Mesenchymal stem cell (in vitro differentiated cells and primary cell): ENCODE measurements around the gene F13A1.

ENCODE experiments used
- DNase-seq: peaks from one replicate; pipeline ENCODE4 v3.0.0-alpha.2; 2013
- H2AFZ ChIP-seq: one replicate; pipeline ENCODE4 v1.6.1; 2013; ENCODE audit warnings: low read depth, mild to moderate bottlenecking, control low read depth, inconsistent platforms, low read length, moderate library complexity
- H2AK5ac ChIP-seq: 2 replicates; pipeline ENCODE4 v1.6.1; 2013; ENCODE audit warnings: low read length, moderate library complexity, mild to moderate bottlenecking, inconsistent platforms; ENCODE audit not compliant: severe bottlenecking
- H2BK120ac ChIP-seq: one replicate; pipeline ENCODE4 v1.6.1; 2013; ENCODE audit warnings: low read depth, mild to moderate bottlenecking, inconsistent platforms, low read length, moderate library complexity
- H2BK12ac ChIP-seq, 2 experiments: one replicate each; pipeline ENCODE4 v1.6.1; 2013; ENCODE audit warnings: inconsistent platforms in 2 of 2, low read length in 2 of 2, mild to moderate bottlenecking in 2 of 2, moderate library complexity in 2 of 2, control low read depth in 1 of 2
- H2BK15ac ChIP-seq: one replicate; pipeline ENCODE4 v1.6.1; 2013; ENCODE audit warnings: mild to moderate bottlenecking, low read depth, inconsistent platforms; ENCODE audit not compliant: poor library complexity, severe bottlenecking
- H2BK5ac ChIP-seq: 2 replicates; pipeline ENCODE4 v1.6.1; 2013; ENCODE audit warnings: low read depth, mild to moderate bottlenecking, low read length, control low read depth, inconsistent platforms; ENCODE audit not compliant: poor library complexity, severe bottlenecking
- H3K14ac ChIP-seq, 2 experiments: one replicate each; pipeline ENCODE4 v1.6.1; 2013; ENCODE audit warnings: inconsistent platforms in 2 of 2, low read length in 2 of 2, control low read depth in 1 of 2, mild to moderate bottlenecking in 1 of 2, moderate library complexity in 1 of 2
- H3K18ac ChIP-seq, 2 experiments: one replicate each; pipeline ENCODE4 v1.6.1; 2013; ENCODE audit warnings: inconsistent platforms in 2 of 2, low read length in 2 of 2, control low read depth in 1 of 2, low read depth in 1 of 2, mild to moderate bottlenecking in 1 of 2
- H3K23ac ChIP-seq, 2 experiments: one replicate each; pipeline ENCODE4 v1.6.1; 2013; ENCODE audit warnings: inconsistent platforms in 2 of 2, low read length in 2 of 2, mild to moderate bottlenecking in 2 of 2, moderate library complexity in 2 of 2, control low read depth in 1 of 2
- H3K27ac ChIP-seq: 2 replicates; pipeline ENCODE4 v1.5.1; 2013; ENCODE audit warnings: mild to moderate bottlenecking, moderate library complexity, low read length, control low read depth, inconsistent platforms; ENCODE audit not compliant: poor library complexity, severe bottlenecking
- H3K27me3 ChIP-seq, 2 experiments: 2 replicates each; pipeline versions ENCODE4 v1.6.1 to v1.7.0; 2013; ENCODE audit warnings: low read length in 2 of 2, mild to moderate bottlenecking in 2 of 2, moderate library complexity in 2 of 2, control low read depth in 1 of 2, inconsistent platforms in 1 of 2; ENCODE audit not compliant: control insufficient read depth in 1 of 2, insufficient read depth in 1 of 2
- H3K36me3 ChIP-seq, 2 experiments: 2 replicates each; pipeline versions ENCODE4 v1.6.1 to v1.7.0; 2013; ENCODE audit warnings: low read length in 2 of 2, control low read depth in 1 of 2, inconsistent platforms in 1 of 2, low read depth in 1 of 2, mild to moderate bottlenecking in 1 of 2; ENCODE audit not compliant: insufficient read depth in 2 of 2, control insufficient read depth in 1 of 2
- H3K4ac ChIP-seq, 2 experiments: one replicate each; pipeline ENCODE4 v1.6.1; 2013; ENCODE audit warnings: inconsistent platforms in 2 of 2, low read length in 2 of 2, mild to moderate bottlenecking in 2 of 2, moderate library complexity in 2 of 2, control low read depth in 1 of 2, low read depth in 1 of 2
- H3K4me1 ChIP-seq: 2 replicates; pipeline ENCODE4 v1.6.1; 2013; ENCODE audit warnings: low read depth, low read length, control low read depth; ENCODE audit not compliant: control insufficient read depth, insufficient read depth
- H3K4me2 ChIP-seq: 2 replicates; pipeline ENCODE4 v1.6.1; 2013; ENCODE audit warnings: low read length, mild to moderate bottlenecking, inconsistent platforms; ENCODE audit not compliant: poor library complexity, severe bottlenecking
- H3K4me3 ChIP-seq, 2 experiments: 2 replicates each; pipeline versions ENCODE4 v1.5.1 to v1.7.0; 2013; ENCODE audit warnings: low read length in 2 of 2, mild to moderate bottlenecking in 2 of 2, control low read depth in 1 of 2, low read depth in 1 of 2; ENCODE audit not compliant: insufficient read depth in 1 of 2
- H3K79me1 ChIP-seq: replicated peaks from 2 replicates; pipeline ENCODE4 v1.6.1; 2013; ENCODE audit warnings: mild to moderate bottlenecking, control low read depth, low read length, inconsistent platforms; ENCODE audit not compliant: poor library complexity, severe bottlenecking
- H3K9ac ChIP-seq: 2 replicates; pipeline ENCODE4 v1.7.0; 2013; ENCODE audit warnings: mild to moderate bottlenecking, low read length, moderate library complexity
- H3K9me3 ChIP-seq: 2 replicates; pipeline ENCODE4 v1.7.0; 2013; ENCODE audit warnings: mild to moderate bottlenecking, low read length; ENCODE audit not compliant: control insufficient read depth
- H4K8ac ChIP-seq: one replicate; pipeline ENCODE4 v1.6.1; 2013; ENCODE audit warnings: inconsistent platforms, mild to moderate bottlenecking, low read length, moderate library complexity
- H4K91ac ChIP-seq: one replicate; pipeline ENCODE4 v1.6.1; 2013; ENCODE audit warnings: mild to moderate bottlenecking, low read length, inconsistent platforms
- WGBS: methylation state at CpG from one replicate; pipeline ENCODE4 v1.1.7; 2013; ENCODE audit warnings: mixed read lengths; 5-methylcytosine and 5-hydroxymethylcytosine counted together

Gene F13A1

DNA sequence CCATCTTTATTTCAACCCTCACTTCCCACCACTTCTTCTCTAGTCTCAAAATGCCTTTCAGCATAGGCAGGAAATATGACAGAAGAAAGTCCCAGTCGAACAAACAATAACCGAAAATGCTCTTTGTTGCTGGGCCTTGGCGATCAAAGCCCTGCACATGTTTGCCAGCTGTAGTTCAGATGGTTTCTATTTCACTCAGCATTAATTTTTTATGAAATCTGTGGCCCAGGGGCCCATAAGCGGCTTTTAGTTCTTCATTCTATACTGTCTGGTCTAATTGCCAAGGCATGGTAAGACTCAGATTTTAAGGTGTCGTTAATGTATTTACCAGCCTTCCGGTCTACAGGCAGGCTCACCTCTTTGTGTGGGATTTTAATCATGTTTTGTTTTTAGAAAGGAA lies 10.9 kb upstream of the F13A1 start:
- H3K23ac ChIP-seq, result no peak overlapping the region
- no peak overlapping the region for H2AK5ac ChIP-seq
- WGBS, result 91% methylated on average over 6 of the region's 6 CpGs
- H3K9me3 ChIP-seq, result no peaks in the 10 kb centered on the region
- peak overlapping the region; percentile 44 for H3K9ac ChIP-seq
- H2AFZ ChIP-seq, result no peak overlapping the region
- H2BK12ac ChIP-seq, result no peak overlapping the region
- no peak overlapping the region for H3K14ac ChIP-seq
- H2BK5ac ChIP-seq, result no peak overlapping the region
- no peak overlapping the region for H3K18ac ChIP-seq
- H3K27me3 ChIP-seq, result no peaks in the 10 kb centered on the region
- H3K36me3 ChIP-seq, result no peaks in the 10 kb centered on the region
- no peak overlapping the region for H4K91ac ChIP-seq
- no peak for DNase-seq
- H3K4me1 ChIP-seq, result no peaks in the 10 kb centered on the region
- H2BK120ac ChIP-seq, result no peak overlapping the region
- H3K4me2 ChIP-seq, result no peak overlapping the region
- H2BK15ac ChIP-seq, result no peak overlapping the region
- no peak overlapping the region for H3K4ac ChIP-seq
- no peak overlapping the region for H3K27ac ChIP-seq
- H3K4me3 ChIP-seq, result peak overlapping the region in 1 of 2 experiments; percentile 10
- H3K79me1 ChIP-seq, result no peaks in the 10 kb centered on the region
- no peak overlapping the region for H4K8ac ChIP-seq

- no peak overlapping the region for H2BK12ac ChIP-seq
- H4K91ac ChIP-seq, result no peak overlapping the region
- DNase-seq, result no peak
- H3K79me1 ChIP-seq, result no peaks in the 10 kb centered on the region
- H3K4me3 ChIP-seq, result no peak overlapping the region
- H3K27ac ChIP-seq, result no peak overlapping the region
- H2BK120ac ChIP-seq, result no peak overlapping the region
- no peak overlapping the region for H3K4ac ChIP-seq
- no peak overlapping the region for H3K18ac ChIP-seq
- H3K9me3 ChIP-seq, result no peaks in the 10 kb centered on the region
- H3K27me3 ChIP-seq, result peaks cover 0 to 3% of the 10 kb centered on the region in 2 experiments
- H3K9ac ChIP-seq, result no peak overlapping the region
- no peak overlapping the region for H3K14ac ChIP-seq
- no peaks in the 10 kb centered on the region for H3K4me1 ChIP-seq
- H2AFZ ChIP-seq, result no peak overlapping the region
- H2AK5ac ChIP-seq, result no peak overlapping the region
- no peak overlapping the region for H2BK5ac ChIP-seq
- no peaks in the 10 kb centered on the region for H3K36me3 ChIP-seq
- no peak overlapping the region for H4K8ac ChIP-seq
- H3K23ac ChIP-seq, result no peak overlapping the region
- H3K4me2 ChIP-seq, result no peak overlapping the region
- no peak overlapping the region for H2BK15ac ChIP-seq
- whole genome bisulfite sequencing, result 52% methylated on average over 1 of the region's 1 CpG
These were observed 9.9 kb upstream of the F13A1 start for GRCh38 chr6:6330407-6330806.

- no peak overlapping the region for H3K27ac ChIP-seq
- H3K4me2 ChIP-seq, result no peak overlapping the region
- no peak for DNase-seq
- WGBS, result 76% methylated on average over 3 of the region's 3 CpGs
- H2AK5ac ChIP-seq, result no peak overlapping the region
- no peak overlapping the region for H3K4me3 ChIP-seq
- no peak overlapping the region for H3K23ac ChIP-seq
- no peak overlapping the region for H3K9ac ChIP-seq
- H3K14ac ChIP-seq, result no peak overlapping the region
- H2BK12ac ChIP-seq, result no peak overlapping the region
- no peaks in the 10 kb centered on the region for H3K36me3 ChIP-seq
- H3K4me1 ChIP-seq, result no peaks in the 10 kb centered on the region
- H3K9me3 ChIP-seq, result no peaks in the 10 kb centered on the region
- peaks cover 0 to 3% of the 10 kb centered on the region in 2 experiments for H3K27me3 ChIP-seq
- no peak overlapping the region for H2AFZ ChIP-seq
- H4K91ac ChIP-seq, result no peak overlapping the region
- no peak overlapping the region for H4K8ac ChIP-seq
- H3K4ac ChIP-seq, result no peak overlapping the region
- no peak overlapping the region for H2BK15ac ChIP-seq
- no peak overlapping the region for H2BK5ac ChIP-seq
- no peak overlapping the region for H2BK120ac ChIP-seq
- H3K79me1 ChIP-seq, result no peaks in the 10 kb centered on the region
- H3K18ac ChIP-seq, result no peak overlapping the region
These were observed 8.0 kb upstream of the F13A1 start for GRCh38 chr6:6328451-6328850.

DNA sequence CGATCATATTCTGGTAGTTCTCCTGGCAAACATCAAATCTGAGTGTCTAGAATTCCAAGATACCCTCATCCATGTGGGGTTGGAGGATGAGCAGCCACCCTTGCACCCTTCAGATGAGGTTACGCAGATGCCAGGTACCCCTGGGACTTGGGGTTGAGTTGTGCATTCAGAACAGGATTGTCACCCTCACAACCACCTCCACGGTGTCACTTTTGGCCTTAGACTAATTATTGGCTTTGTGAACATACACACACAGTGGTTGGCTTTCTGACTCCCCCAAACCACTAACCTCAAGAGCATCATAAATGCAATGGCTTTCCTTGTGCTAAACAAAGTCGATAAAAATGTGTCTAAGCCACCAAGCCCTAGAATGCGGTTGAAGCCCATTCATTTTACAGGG lies 2.9 kb upstream of the F13A1 start:
- Histone ChIP-seq H2BK120ac (no peak overlapping the region), H3K23ac (no peak overlapping the region), H3K27ac (no peak overlapping the region), H3K27me3 (peaks cover 20 to 41% of the 10 kb centered on the region in 2 experiments), H2BK5ac (no peak overlapping the region), H3K4me3 (no peak overlapping the region), H2BK15ac (no peak overlapping the region), H3K79me1 (no peaks in the 10 kb centered on the region), H3K4me1 (no peaks in the 10 kb centered on the region), H4K8ac (no peak overlapping the region), H3K14ac (no peak overlapping the region), H3K9me3 (no peaks in the 10 kb centered on the region), H3K4ac (no peak overlapping the region), H3K9ac (no peak overlapping the region), H4K91ac (no peak overlapping the region), H2AFZ (no peak overlapping the region), H3K36me3 (no peaks in the 10 kb centered on the region), H2AK5ac (no peak overlapping the region), H3K4me2 (no peak overlapping the region), H2BK12ac (no peak overlapping the region), H3K18ac (no peak overlapping the region)
- WGBS, result 80% methylated on average over 5 of the region's 5 CpGs
- no peak for DNase-seq
